B cell (primary cell): ENCODE data around the gene COBL.

Source experiments
- EZH2 ChIP-seq: IDR thresholded peaks from 2 replicates; pipeline ENCODE4 v1.6.1; 2012; ENCODE audit warnings: borderline replicate concordance, low read depth, mild to moderate bottlenecking, moderate library complexity, low read length; ENCODE audit not compliant: insufficient read depth, poor library complexity, severe bottlenecking
- TF ChIP-seq, protein P1 (sequence below): fragments of 200-600 bp; IDR thresholded peaks from one replicate; pipeline ENCODE4 v1.8.0; 2022; ENCODE audit warnings: antibody characterized with exemption, mild to moderate bottlenecking

DNA sequence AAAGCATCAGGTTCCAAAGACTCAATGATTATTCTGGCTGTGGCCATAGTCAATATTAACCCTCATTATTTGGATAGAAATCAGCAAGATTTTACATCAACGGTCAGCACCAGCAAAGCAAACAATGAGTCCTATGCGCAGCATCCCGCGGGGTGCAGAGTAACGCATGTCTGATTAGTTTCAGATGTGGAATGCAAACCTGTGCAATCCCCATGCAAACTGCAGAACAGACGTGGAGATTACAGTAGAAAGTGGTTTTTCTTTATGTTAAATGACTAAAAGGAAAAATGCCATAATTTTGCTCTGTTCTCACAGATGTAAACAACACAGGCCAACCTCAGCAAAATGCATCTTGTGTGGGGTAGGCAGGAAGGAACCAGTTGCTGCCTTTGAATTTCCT lies 275.8 kb downstream of the COBL start:
- TF ChIP-seq, protein P1, sequence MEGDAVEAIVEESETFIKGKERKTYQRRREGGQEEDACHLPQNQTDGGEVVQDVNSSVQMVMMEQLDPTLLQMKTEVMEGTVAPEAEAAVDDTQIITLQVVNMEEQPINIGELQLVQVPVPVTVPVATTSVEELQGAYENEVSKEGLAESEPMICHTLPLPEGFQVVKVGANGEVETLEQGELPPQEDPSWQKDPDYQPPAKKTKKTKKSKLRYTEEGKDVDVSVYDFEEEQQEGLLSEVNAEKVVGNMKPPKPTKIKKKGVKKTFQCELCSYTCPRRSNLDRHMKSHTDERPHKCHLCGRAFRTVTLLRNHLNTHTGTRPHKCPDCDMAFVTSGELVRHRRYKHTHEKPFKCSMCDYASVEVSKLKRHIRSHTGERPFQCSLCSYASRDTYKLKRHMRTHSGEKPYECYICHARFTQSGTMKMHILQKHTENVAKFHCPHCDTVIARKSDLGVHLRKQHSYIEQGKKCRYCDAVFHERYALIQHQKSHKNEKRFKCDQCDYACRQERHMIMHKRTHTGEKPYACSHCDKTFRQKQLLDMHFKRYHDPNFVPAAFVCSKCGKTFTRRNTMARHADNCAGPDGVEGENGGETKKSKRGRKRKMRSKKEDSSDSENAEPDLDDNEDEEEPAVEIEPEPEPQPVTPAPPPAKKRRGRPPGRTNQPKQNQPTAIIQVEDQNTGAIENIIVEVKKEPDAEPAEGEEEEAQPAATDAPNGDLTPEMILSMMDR: no peak
- no peak for TF ChIP-seq EZH2
